PC-3 (cell line): Measurements from ENCODE around the gene SHISA2.

Experiments used
- EZH2 ChIP-seq: fragments of 300-600 bp; sonication (generic); IDR thresholded peaks from one replicate; pipeline ENCODE4 v1.6.1; 2017; ENCODE audit warnings: antibody characterized with exemption, mild to moderate bottlenecking, low read length; ENCODE audit not compliant: unreplicated experiment
- TF ChIP-seq, protein P1 (sequence below): fragments of 300-600 bp; sonication (generic); conservative IDR thresholded peaks from 2 replicates; pipeline ENCODE4 v1.5.1; 2017; ENCODE audit warnings: antibody characterized with exemption, low read depth, mild to moderate bottlenecking, low read length

DNA sequence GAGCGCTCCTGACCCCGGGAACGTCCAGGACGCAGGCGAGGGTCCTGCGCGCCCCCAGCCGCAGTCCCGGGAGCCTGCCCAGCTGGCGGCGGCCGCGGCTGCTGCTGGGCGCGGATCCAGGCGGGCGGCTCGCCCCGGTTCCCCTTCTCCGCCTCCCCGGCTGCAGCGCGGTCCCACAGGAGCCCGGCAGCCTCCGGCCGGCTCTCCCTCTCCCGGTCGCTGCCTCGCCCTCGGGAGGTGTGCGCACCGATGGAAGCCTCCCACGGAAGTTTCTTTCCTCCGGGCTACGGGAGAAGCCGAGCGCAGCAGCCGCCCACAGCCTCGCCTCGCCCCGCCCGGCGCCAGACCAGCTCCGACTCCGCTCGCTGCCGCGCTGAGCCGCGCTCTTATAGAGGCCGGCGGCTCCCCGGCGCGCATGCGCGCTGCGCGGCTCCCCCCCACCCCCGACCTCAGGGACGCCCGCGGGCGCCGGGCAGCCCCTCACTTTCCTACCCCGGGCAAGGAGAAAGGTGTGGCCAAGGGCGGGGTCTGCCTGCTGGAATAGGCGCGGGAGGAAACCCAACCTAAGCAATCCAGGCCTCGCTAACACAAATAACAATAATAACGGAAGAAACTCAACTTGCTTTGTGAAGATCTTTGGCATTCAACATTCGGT, at the start of gene SHISA2:
- TF ChIP-seq, protein P1, sequence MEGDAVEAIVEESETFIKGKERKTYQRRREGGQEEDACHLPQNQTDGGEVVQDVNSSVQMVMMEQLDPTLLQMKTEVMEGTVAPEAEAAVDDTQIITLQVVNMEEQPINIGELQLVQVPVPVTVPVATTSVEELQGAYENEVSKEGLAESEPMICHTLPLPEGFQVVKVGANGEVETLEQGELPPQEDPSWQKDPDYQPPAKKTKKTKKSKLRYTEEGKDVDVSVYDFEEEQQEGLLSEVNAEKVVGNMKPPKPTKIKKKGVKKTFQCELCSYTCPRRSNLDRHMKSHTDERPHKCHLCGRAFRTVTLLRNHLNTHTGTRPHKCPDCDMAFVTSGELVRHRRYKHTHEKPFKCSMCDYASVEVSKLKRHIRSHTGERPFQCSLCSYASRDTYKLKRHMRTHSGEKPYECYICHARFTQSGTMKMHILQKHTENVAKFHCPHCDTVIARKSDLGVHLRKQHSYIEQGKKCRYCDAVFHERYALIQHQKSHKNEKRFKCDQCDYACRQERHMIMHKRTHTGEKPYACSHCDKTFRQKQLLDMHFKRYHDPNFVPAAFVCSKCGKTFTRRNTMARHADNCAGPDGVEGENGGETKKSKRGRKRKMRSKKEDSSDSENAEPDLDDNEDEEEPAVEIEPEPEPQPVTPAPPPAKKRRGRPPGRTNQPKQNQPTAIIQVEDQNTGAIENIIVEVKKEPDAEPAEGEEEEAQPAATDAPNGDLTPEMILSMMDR, result no peak
- TF ChIP-seq EZH2, result no peak
